Myocyte (in vitro differentiated cells): ENCODE data around the gene NDUFAF7. TPM values are rescaled to one million over a fixed set of nuclear protein-coding genes. Genes with fewer than 3 reads are reported as not detected.
A peak's percentile ranks its signal among the peaks of the same experiment; 100 is the strongest.
"Not testable (repeated sequence)": the region's sequence is repeated elsewhere in the genome, so short reads cannot be mapped to it uniquely, and the experiment has no call there.

Source experiments
- DNase-seq: peaks from one replicate; pipeline ENCODE4 v3.0.0-alpha.2; 2012; ENCODE audit warnings: low read depth
- total RNA-seq: library from RNA; depleted of rRNA; stranded (reverse); fragments of >200 nt; gene quantifications from 2 replicates; pipeline ENCODE4 v1.2.3, GENCODE V29; 2014

The NDUFAF7 gene
- total RNA-seq, 1 donor from 2014 or later = 15.2 TPM

DNA sequence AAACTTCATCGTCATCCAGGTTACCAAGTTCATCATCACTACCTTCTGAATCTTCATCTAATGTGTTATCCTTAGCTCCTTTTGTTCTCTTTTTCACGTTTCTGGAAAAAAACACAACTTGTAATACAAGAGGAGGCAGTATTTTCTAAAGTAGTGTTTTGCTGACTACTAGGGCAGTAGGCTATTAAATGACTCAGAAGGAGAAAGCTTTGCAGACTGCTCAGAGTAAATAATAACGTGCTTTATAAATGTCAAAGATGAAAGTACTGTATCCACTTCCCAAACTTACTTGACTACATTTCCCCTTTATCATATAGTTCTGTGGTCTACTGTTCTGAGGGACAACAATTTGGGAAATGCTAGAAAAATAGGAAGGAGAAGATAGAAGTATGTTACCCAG is 19.5 kb upstream of the NDUFAF7 start:
- no peak for DNase-seq

DNA sequence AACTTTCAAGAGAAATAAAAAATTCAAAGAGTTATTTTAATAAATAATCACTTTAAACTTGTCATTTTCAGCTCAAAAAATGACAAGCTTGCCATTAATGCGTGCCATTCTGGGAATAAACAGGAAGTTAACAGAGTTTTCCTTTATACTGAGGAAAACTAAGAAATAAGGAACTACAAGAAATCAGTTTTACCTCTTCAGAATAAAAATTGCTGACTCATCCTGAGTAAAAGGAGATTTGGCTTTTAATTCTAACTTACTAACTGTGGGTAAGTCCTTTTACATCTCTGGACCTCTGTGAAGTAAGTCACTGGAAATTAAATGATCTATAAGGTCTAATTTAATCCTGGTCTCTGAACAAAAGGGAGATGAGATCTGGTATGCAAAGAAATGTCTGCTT is 16.2 kb upstream of the NDUFAF7 start:
- DNase-seq = no peak

DNA sequence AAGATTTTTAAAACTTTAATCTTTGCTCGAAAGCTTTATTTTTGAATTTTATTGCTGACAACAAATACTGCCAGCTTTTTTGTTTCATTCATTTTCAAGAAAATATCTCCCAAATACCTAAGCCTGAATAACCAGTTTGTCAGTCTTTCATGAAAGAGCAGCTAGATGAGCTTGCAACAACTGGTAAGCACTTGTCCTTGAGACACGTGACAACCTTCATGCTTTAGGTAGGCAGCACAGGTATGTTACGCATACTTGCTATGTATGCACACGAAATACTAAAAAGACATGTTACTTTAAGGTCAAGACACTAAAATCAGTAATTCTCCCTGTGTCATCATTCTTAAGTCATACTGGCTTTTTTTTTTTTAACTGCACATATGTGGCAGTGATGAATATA is 12.4 kb upstream of the NDUFAF7 start:
- DNase-seq = no peak

DNA sequence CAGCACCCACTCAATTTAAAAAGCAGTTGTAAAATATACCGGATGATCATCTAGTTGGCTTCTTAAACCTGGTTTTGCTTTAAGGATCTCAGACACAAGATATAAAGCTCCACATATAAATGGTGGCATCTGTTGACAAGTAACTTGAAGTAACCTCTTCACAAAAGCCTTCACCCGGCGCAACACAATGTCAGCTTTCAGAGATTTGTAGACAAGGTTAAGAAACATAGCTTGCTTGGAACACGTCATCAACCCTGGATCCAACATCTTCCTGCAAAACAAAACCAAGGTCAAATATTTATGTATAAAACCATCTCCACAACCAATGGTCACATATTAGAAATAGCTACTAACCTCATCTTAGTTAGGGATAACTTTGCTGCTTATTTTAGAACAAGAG is 8.3 kb upstream of the NDUFAF7 start:
- no peak for DNase-seq

DNA sequence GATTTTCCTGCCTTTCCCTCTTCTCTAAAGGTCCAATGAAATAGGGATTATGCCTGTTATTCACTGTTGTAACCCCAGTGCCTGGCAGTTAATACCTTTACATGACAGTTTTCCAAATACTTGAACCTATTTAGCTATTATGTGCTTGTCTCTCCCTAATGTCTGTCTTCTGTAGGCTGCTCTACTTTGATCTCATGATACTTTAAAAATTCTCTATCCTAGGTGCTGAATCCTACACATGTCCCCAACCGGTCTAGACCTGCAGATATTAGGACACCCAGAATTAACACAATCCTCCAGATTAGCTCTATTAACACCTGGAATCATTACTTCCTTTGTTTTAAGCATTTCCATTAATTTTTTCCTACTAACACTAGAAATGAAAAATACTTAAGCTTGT is 7.4 kb upstream of the NDUFAF7 start:
- DNase-seq = no peak

DNA sequence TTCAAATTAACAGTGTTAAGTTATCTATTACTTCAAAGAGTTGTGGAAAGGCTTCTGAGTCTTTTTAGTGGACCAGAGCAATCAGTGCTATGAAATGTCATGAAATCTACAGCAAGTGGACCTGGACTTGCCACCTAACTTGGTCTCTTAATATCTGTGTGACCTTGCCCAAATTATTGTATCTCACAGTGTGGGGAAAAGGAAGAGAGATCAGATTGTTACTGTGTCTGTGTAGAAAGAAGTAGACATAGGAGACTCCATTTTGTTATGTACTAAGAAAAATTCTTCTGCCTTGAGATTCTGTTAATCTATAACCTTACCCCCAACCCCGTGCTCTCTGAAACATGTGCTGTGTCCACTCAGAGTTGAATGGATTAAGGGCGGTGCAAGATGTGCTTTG is 6.3 kb upstream of the NDUFAF7 start:
- DNase-seq = not testable (repeated sequence)

DNA sequence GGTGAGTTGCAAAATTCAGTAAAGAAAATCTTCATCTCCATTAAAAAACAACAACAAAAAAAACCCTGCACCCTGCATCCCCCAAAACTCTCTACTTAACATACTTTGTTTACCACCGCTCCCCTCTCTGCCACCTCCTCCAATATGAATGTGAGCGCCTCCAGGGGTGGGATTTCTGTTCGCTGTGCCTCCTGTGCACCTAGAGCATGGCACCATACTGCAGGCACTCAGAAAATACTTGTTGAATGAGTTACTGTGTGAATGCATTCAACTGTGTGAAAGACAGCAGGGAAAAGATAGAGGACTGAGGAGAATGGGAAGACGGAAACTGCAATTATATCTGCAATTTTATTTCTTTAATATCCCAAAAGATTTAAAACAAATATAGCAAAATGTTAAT is 4.6 kb upstream of the NDUFAF7 start:
- no peak for DNase-seq

DNA sequence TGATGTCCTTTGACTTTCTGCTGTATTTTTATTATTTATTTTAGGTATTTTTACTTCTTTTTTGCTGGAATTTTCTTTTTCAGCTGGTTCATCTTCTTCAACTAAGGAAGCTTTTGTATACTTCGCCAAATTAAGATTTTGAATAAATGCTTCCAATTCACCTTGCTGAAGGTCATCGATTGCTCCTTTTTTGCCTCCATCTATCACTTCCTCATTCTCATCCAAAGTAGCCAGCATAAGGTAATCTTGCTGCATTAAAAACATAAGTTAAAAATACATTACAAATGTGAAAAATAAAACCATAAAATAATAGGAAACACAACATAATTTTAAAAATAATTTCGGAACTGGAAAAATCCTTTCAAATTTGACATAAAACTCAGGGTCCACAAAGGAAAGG is 2.7 kb upstream of the NDUFAF7 start:
- DNase-seq = no peak

DNA sequence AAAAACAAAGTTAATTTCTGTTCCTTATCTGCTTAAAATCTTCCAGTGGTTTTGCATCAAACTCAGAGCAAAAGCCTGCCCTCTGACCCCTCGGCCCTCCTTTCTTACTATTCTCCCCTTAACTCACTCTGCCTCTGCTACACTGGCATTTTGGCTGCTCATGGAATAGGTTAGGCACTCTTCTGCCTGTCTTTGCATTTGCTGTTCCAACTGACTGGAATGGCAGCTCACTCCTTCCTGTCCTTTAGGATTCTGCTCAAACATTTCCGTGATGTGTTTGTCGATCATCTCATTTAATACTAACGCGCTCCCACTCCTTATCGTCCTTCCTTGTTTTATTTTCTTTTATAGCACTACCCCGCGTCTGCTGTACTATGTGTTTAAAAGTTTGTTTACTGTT is 877 bp upstream of the NDUFAF7 start:
- DNase-seq = peak; percentile 11

DNA sequence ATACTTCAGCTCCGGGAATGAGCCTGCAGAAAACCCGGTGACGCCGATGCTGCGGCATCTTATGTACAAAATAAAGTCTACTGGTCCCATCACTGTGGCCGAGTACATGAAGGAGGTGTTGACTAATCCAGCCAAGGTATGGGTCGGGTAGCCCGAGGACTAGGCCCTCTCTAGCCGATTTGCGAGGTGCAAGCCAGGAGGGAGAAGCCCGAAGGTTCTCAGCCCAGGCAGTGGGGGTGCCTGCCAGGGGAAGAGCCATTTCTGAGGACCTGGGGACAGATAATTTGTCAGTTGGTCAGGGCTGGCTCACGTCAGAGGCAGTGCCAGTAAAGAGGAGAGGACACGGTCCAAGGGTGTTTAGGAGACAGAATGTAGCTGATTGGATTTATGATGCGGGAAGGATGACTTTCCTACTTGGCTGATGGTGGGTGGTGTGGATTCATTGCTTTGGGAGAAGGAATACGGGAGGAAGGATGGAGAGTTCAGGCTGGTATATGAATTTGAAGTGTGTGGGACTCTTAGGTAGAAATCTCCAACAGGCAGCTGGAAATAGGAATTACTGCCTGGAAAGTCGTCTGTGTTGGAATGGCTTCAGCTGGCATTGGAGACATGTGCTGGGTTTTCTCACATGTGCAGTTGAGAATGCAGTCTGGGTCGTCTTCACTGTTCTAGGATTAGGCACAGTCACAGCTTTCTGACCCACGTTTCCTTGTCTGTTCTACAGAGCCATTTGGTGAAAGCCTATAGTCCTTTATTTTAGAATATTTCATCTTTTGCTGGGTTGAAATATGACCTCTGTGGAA is 874 bp downstream of the NDUFAF7 start:
- peak; percentile 14 for DNase-seq

DNA sequence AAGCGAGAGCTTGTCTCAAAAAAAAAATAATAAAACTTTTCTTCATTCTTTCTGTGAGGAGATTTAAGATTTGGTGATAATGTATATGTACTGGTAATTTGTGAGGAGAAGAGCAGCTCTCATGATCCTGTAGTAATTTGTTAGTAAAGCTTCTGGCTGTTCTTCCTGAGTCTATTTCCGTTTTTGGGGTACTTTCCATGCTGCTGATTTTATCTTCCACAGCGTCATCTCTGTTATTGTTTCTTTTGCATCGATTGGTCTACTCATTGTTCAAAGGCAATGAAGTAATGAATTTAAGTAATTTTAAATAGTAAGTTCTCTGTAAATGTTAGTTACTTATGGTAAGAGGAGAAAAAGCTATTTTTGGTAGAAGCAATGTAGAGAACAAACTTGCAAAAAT is 12.0 kb downstream of the NDUFAF7 start:
- no peak for DNase-seq

DNA sequence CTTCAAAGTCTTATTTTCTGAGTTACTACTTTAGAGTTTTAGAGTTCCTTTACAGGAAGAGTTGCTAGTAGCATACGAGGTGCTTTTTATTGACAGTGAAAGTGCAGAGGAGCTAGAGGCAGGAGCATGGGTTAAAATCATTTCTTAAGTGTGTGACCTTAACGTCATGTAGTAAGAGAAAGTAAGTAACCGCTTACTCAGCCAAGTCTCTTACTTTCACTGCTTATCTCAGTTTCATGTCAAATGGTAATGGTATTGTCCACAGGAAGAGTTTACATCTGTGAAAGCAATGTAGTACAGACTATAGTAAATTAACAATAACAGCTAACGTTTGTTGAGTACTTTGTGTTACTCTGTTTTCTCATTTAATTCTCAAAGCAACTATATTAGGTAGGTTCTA is 12.6 kb downstream of the NDUFAF7 start:
- no peak for DNase-seq

DNA sequence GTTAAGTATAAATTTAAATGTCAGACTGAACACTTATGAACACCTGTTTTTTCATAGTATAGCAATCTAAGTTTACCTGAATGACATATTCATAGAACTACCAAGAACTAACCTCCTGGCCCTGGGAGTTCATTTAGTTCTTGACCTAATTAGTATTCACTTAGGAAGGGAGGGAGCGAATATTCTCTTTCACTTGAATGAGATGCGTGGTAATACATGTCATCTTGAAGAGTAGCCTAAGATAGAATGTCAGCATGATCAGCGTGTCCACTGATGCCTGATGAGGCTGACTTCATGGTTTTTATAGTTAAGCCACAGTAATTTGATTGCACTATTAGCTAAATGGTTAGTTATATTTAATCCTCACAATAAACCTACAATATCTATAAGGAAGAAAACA is 13.3 kb downstream of the NDUFAF7 start:
- DNase-seq = no peak

DNA sequence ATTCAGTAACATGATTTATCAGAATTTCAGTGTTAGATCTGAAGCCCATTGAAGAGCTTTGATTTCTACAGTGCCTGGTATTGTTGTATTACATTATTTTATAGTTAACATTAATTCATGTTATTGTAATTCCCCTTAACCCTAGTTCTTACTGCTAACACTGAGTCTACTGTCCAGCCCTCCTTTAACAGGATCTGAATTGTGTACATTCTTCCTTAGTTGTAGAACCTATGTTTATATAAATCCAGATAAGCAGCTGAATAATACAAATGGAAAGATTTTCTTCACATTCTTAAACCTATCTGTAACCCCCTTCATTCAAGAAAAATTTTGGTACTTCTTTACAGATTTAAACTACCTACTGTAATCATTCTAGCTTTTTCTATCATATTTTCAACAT is 14.7 kb downstream of the NDUFAF7 start:
- DNase-seq = no peak

DNA sequence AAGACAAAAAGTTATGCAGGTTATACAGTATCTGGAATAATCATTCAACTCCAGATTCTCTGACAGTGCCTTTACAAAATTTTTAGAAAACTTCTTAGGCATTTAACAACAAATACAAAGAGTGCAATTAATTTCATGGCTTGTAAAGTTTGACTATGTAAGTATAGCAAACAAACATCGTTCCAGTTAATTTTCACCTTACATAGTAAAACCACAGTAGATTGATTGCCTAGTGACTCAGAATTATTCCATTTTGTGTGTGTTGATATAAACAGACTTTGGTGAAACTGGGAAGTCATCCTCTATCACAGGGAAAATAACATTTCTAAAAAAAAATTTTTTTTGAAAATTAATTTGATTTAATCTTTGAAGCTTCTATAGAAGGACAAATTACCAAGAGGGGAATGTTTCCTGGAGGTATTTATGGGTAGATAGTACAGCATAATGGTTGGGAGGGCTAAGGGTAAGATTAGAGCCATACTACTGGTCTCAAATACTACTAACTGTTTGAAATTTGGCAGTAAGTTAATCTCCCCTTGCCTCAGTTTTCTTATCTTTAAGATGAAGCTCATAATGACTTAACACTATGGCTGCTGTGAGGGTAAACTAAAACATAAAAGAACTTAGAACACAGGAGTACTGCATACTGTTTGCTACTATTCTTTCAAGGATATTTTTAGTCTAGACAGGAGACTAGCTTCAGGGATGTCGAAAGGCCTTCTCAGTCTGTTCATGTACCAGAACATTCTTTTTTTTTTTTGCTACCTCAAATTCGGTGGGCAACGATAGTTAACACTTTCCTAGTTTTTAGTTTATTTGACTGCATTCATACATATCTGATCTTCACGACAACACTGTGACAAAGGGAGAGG is 19.6 kb downstream of the NDUFAF7 start:
- no peak for DNase-seq

DNA sequence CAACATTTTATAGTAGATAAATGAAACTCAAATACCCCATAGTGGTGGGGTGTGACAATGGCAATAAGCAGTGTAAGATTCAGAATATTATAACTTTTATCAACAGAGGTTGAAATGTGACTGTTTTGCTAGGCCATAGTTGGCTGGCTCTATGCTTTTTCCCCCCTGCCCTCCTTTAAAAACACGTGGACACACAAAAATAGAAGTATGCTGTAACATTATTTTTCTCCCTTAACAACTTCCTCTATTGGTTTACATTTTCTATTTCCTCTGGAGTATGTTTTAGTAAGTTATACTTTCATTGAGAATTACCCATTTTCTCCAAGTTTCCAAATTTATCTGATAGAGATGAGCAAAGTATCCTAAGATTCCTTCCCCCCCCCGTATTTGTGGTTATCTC is 31.1 kb downstream of the NDUFAF7 start:
- DNase-seq = no peak

DNA sequence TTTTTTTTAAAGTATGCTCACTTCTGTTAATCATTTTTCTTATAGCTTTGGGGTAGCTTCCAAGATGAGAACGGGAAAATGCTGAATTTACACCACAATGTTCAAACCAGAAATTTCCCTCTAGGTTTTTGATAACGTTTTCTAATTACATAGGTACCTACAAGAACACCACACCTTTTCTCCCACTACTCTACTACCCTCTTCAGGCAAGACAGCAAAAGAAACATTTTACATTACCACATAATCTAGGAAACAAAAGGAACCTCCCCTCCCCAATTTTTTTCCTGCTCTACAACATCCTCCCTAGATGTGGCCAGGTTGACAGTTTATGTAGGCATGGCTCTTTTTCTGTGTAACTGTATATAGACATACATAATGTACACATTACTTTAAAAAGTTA is 32.4 kb downstream of the NDUFAF7 start:
- no peak for DNase-seq

DNA sequence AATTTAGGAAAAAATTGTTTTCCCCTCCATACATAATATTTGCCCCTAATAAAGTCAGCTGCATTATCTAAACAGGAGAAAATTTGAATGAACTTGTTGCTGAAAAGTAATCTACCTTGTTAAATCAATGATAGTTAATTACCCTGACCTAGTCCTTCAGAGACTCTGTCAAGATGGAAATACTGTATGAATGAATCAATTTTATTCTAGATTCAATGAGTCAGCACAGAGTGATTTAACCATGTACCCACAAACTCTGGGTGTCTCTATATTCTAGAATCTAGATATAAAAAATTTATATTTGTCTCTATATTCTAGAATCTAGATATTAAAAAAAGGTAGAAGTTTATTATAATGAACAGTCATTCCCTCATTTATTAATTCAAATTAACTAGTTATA is 36.2 kb downstream of the NDUFAF7 start:
- DNase-seq = peak; percentile 27

DNA sequence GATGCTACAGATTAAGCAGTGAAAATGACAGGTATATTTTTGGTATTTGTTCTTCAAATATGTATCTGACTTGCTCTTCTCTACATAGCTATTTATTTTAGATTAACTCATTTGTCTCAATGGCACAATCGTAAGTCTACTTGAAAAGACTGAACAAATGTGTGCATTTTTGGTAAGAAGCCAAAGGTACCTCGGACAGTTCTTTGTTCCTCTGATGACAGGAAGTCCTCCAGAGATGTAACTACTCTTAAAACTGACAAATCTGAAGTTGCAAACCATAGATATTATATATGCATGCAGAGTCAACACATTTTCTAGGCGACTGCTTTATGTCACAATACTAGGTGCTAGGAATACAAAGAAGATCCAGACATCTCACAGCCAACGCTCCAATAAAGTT is 36.7 kb downstream of the NDUFAF7 start:
- DNase-seq = no peak

DNA sequence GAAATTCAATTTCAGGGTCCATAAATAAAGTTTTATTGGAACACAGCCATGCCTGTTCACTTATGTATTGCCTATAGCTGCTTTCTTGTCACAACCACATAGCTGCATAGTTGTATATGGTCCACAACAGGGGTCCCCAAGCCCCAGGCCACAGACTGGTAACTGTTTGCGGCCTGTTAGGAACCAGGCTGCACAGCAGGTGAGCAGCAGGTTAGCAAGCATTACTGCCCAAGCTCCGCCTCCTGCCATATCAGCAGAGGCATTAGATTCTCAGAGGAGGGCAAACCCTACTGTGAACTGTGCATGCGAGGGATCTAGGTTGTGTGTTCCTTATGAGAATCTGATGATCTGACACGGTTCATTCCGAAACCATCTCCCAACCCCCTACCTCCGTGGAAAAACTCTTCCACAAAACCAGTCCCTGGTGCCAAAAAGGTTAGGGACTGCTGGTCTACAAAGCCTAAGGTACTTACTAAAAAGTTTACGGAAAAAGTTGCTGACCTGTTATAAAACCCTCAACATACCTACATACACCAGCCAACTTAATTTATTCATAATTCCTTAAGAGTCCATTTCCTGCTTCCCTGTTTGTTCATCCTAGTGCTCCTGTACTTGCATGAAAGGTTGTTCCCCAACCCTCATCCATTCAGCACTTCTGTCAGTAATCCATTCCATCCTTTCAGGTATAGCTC is 40.1 kb downstream of the NDUFAF7 start:
- DNase-seq = no peak

DNA sequence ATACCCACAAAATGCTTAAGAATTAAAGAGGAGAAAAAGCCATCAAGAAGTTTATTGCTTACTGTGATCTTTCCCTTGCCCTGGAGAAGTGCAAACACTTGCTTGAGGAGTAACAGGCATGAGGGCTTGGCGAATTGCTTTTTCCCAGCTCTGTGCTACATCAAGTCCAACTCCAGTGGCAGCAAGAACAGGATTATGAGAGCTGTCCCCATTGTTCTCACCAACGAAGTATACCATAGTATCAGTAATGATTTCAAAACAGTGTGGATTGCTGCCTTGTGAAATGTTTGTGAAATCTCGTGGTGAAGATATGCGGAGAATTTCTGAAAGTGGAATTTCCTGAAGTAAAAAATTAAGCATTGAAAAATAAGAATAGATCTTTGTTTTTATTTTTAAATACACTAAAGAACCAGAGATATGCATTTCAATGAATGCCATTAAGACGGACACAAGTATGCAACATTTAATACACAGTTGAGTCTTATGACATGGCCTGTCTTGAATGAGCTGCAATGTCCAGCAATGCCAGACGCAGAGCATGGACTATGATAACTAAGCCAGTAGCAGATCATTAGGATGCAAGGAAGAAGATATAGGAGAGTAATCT is 43.0 kb downstream of the NDUFAF7 start:
- DNase-seq = no peak

DNA sequence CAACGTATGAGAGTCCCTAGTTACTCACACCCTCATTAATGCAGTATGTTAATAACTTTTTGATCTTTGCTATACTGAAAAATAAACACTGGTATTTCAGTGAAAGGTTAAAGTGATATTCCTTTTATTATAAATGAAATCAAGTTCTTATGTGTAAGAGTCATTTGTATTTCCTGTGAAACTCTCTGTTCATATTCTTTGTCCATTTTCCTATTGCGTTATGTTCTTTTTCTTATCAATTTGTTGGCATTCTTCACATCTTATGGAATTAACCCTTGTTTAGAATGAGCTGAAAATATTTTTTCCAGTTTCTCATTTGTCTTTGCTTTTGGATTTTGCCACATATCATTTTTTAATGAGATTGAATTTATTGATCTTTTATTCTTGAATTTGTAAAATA is 44.8 kb downstream of the NDUFAF7 start:
- no peak for DNase-seq
